ENCODE measurements around the gene PHACTR2. TPM values are rescaled to one million over a fixed set of nuclear protein-coding genes. Genes with fewer than 3 reads are reported as not detected.
A peak's percentile ranks its signal among the peaks of the same experiment; 100 is the strongest.

The PHACTR2 gene
- total and polyA plus RNA-seq, 2 of the 13 experiments (the other 11 are each of a cell fraction or from before 2014, with no cell fraction given), result 11.3 to 28.2 TPM

- TF ChIP-seq NCOA2 (CRISPR knock-in tag; IDR thresholded peaks at IDR 0.05) (no peak), TCF7L2 (IDR thresholded peaks at IDR 0.05; ENCODE audit: low read depth, low read length) (no peak), PREB (CRISPR knock-in tag; IDR thresholded peaks at IDR 0.05) (no peak)
Observed at GRCh38 chr6:143840595-143841265, 163.0 kb downstream of the PHACTR2 start (continued).

- Histone ChIP-seq H3K27ac (ENCODE audit: extremely low read length, insufficient read depth, low read length) (peak overlapping the region; percentile 95), H3K4me1 (ENCODE audit: insufficient read depth, low read length) (peaks cover 43% of the 10 kb centered on the region), H2AFZ (ENCODE audit: low read length) (peak overlapping the region; percentile 79), H4K20me1 (ENCODE audit: insufficient read depth, low read length) (no peaks in the 10 kb centered on the region), H3K79me2 (ENCODE audit: insufficient read depth, low read length) (peaks cover 27% of the 10 kb centered on the region), H3K9ac (ENCODE audit: insufficient read depth, low read depth, low read length) (peak overlapping the region; percentile 98), H3K4me3 (replicated peaks in 1 of 3; ENCODE audit: insufficient read depth in 1 of 3, low read depth in 2 of 3, low read length in 3 of 3) (peak overlapping the region; percentile 71 to 88 (median 82)), H3K27me3 (ENCODE audit: control insufficient read depth in 1 of 2, insufficient read depth in 2 of 2, low read length in 2 of 2) (no peaks in the 10 kb centered on the region; a peak in 1 of 5 replicates), H3K4me2 (ENCODE audit: low read depth, low read length) (peak overlapping the region; percentile 87), H3K9me3 (ENCODE audit: low read length) (no peaks in the 10 kb centered on the region), H3K36me3 (replicated peaks in 1 of 2; ENCODE audit: control insufficient read depth in 1 of 2, insufficient read depth in 2 of 2, low read length in 2 of 2) (peaks cover 8 to 25% of the 10 kb centered on the region in 2 experiments)
- in situ Hi-C loops (cut with HindIII; ENCODE audit: extremely low pct_ligation_motif_present, low pct_unique_long_range_greater_than_20kb), result loop anchor here (5.0 kb wide), 2 partner anchors 165 to 265 kb away; partner anchors contain the start of gene PHACTR2
- DNase-seq (ENCODE audit: low spot score) (no peak), FAIRE-seq (no peak), ATAC-seq (no peak)
- ChIA-PET CTCF (ENCODE audit: low intra/inter-chr PET ratio, low total read pairs) (no interaction called here), POLR2A (interaction anchor here (0.8 to 3.1 kb wide), 28 partner anchors 8 to 784 kb away, joined by 3 to 48 read pairs (median 4); partner anchors contain the start of genes ADAT2, FUCA2, PEX3 and ZC2HC1B)
- intact Hi-C loops (cut with micrococcal nuclease; ENCODE audit: unreplicated experiment), result loop anchor here (5.0 kb wide), 2 partner anchors 150 to 165 kb away; partner anchors contain the start of gene PHACTR2
- 4% methylated on average over 7 of the region's 7 CpGs for WGBS (ENCODE audit: low lambda C conversion rate)
- TF ChIP-seq ZNF33A (CRISPR knock-in tag; IDR thresholded peaks at IDR 0.05; ENCODE audit: borderline replicate concordance), result 0 out of 2 replicates have a peak, but pooled peaks have one; percentile 15
- no peak for TF ChIP-seq ZNF331 (CRISPR knock-in tag; IDR thresholded peaks at IDR 0.05)
- TF ChIP-seq NFIC (IDR thresholded peaks at IDR 0.05; ENCODE audit: low read length), result 0 out of 2 replicates have a peak, but pooled peaks have one; percentile 1
- 0 out of 2 replicates have a peak, but pooled peaks have one; percentile 7 for TF ChIP-seq ZFAT (CRISPR knock-in tag; conservative IDR thresholded peaks at IDR 0.05)
- BruUV-seq (replicated peaks), result TSS peak; percentile 99
Observed at GRCh38 chr6:143842461-143842901, 164.7 kb downstream of the PHACTR2 start.

Data from HepG2 (cell line).